Measurements from ENCODE around the gene PTPRM.

DNA sequence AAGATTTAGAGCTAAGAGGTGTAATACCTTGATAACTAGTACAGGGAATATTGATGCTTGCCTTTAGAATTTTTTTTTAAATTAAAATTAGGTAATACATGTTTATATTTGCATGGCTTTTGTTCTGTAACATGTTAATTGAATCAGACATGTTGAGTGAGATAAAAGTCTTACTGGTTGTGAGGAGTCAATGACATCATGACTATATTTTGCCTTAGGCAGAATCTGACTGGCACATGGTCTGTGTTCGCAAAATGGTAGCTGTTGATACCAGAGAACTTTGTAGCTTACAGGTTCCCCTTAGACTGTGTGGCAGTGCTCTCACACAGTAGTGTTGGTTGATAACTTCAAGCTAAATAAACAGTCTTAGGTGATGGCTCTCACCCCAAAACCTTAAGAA lies 199.7 kb downstream of the PTPRM start:
- TF ChIP-seq CTCF (IDR thresholded peaks at IDR 0.05; ENCODE audit: insufficient read depth, low read length, poor library complexity, severe bottlenecking) (no peak), EZH2phosphoT487 (conservative IDR thresholded peaks at IDR 0.05; ENCODE audit: low read length) (no peak)

All from SU-DHL-6 (cell line).